Suprapubic skin (tissue), 4 donors: ENCODE measurements around the gene TSC22D4.

Experiments
- EP300 ChIP-seq: sonication (generic); formaldehyde crosslinking; IDR thresholded peaks from one replicate; pipeline ENCODE4 v1.6.1; 2017; ENCODE audit warnings: antibody characterized with exemption
- POLR2A ChIP-seq, 2 donors: fragments of 450-650 bp; IDR thresholded peaks; one replicate each; pipeline ENCODE4 v1.6.1; 2017; ENCODE audit warnings: antibody characterized with exemption in 2 of 2, mild to moderate bottlenecking in 2 of 2, moderate library complexity in 2 of 2
- POLR2AphosphoS5 ChIP-seq, 3 donors: sonication (generic); formaldehyde crosslinking; IDR thresholded peaks; one replicate each; pipeline ENCODE4 v1.6.1; 2017; ENCODE audit warnings: antibody characterized with exemption in 3 of 3
- TF ChIP-seq, protein P1 (sequence below), 2 donors: fragments of 200-600 bp in 1 of 2; fragments of 450-650 bp in 1 of 2; sonication (generic) in 1 of 2; IDR thresholded peaks; one replicate each; pipeline ENCODE4 v1.5.1; 2016 to 2019; ENCODE audit warnings: antibody characterized with exemption in 2 of 2, mild to moderate bottlenecking in 1 of 2, moderate library complexity in 1 of 2

DNA sequence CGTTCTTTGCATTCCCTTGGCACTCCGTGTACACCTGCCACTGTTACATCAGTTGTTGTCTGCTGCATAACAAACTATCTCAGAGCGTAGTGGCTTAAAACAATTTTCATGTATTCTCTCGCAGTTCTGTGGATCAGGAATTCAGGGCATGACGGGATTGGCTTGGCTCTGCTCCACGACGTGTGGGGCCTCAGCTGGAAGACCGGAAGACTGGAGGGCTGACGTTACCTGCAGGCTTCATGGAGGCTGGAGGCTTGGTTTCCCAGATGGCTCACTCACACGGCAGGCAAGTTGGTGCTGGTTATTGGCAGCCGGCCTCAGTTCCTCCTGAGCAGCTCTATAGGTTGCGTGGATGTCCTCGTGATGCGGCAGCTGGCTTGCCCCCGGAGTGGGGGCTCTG is 30.2 kb upstream of the TSC22D4 start:
- TF ChIP-seq EP300 (no peak), POLR2AphosphoS5 (IDR thresholded peaks at IDR 0.05) (no peak), POLR2A (IDR thresholded peaks at IDR 0.05) (no peak)
- TF ChIP-seq, protein P1, sequence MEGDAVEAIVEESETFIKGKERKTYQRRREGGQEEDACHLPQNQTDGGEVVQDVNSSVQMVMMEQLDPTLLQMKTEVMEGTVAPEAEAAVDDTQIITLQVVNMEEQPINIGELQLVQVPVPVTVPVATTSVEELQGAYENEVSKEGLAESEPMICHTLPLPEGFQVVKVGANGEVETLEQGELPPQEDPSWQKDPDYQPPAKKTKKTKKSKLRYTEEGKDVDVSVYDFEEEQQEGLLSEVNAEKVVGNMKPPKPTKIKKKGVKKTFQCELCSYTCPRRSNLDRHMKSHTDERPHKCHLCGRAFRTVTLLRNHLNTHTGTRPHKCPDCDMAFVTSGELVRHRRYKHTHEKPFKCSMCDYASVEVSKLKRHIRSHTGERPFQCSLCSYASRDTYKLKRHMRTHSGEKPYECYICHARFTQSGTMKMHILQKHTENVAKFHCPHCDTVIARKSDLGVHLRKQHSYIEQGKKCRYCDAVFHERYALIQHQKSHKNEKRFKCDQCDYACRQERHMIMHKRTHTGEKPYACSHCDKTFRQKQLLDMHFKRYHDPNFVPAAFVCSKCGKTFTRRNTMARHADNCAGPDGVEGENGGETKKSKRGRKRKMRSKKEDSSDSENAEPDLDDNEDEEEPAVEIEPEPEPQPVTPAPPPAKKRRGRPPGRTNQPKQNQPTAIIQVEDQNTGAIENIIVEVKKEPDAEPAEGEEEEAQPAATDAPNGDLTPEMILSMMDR (IDR thresholded peaks at IDR 0.05) = no peak
